OCI-LY1 (cell line): ENCODE results near the gene ANTKMT.

Experiments
- H2AFZ ChIP-seq: fragments of 200-600 bp; sonication (generic), shearing (Covaris generic); 2 replicates; pipeline ENCODE4 v1.6.0; 2014; ENCODE audit warnings: antibody characterized with exemption, mild to moderate bottlenecking, low read length
- H3F3A ChIP-seq: fragments of 200-600 bp; sonication (generic), shearing (Covaris generic); 2 replicates; pipeline ENCODE4 v1.6.0; 2014; ENCODE audit warnings: mild to moderate bottlenecking, antibody characterized with exemption, low read length, moderate library complexity; ENCODE audit not compliant: insufficient read depth
- H3K27ac ChIP-seq: fragments of 200-600 bp; sonication (generic); 2 replicates; pipeline ENCODE4 v1.5.1; 2014; ENCODE audit warnings: low read length, mixed run types, mild to moderate bottlenecking, low read depth; ENCODE audit not compliant: poor library complexity, severe bottlenecking
- H3K27me3 ChIP-seq: fragments of 200-600 bp; sonication (generic); 2 replicates; pipeline ENCODE4 v1.6.0; 2014; ENCODE audit warnings: antibody characterized with exemption, mild to moderate bottlenecking, low read length, moderate library complexity; ENCODE audit not compliant: insufficient read depth
- H3K36me3 ChIP-seq: fragments of 200-600 bp; sonication (generic); 2 replicates; pipeline ENCODE4 v1.6.1; 2014; ENCODE audit warnings: mild to moderate bottlenecking, antibody characterized with exemption, low read length, moderate library complexity, mixed read lengths; ENCODE audit not compliant: insufficient read depth
- H3K4me1 ChIP-seq: fragments of 200-600 bp; sonication (generic); 2 replicates; pipeline ENCODE4 v1.5.1; 2014; ENCODE audit warnings: mild to moderate bottlenecking, low read length, moderate library complexity; ENCODE audit not compliant: insufficient read depth, severe bottlenecking
- H3K4me2 ChIP-seq: fragments of 200-600 bp; sonication (generic), shearing (Covaris generic); 2 replicates; pipeline ENCODE4 v1.6.1; 2014; ENCODE audit warnings: low read length
- H3K4me3 ChIP-seq: fragments of 200-600 bp; sonication (generic); 2 replicates; pipeline ENCODE4 v1.5.1; 2014; ENCODE audit warnings: low read length, low read depth, mild to moderate bottlenecking, mixed read lengths; ENCODE audit not compliant: poor library complexity, severe bottlenecking
- H3K79me2 ChIP-seq: fragments of 200-600 bp; shearing (Covaris generic); 2 replicates; pipeline ENCODE4 v1.6.1; 2016; ENCODE audit warnings: mixed run types, low read length, mixed read lengths; ENCODE audit not compliant: insufficient read depth
- H3K9ac ChIP-seq: fragments of 200-600 bp; sonication (generic), shearing (Covaris generic); 2 replicates; pipeline ENCODE4 v1.6.1; 2014; ENCODE audit warnings: mild to moderate bottlenecking, low read length, mixed read lengths
- H3K9me2 ChIP-seq: fragments of 200-600 bp; sonication (generic), shearing (Covaris generic); 2 replicates; pipeline ENCODE4 v1.6.1; 2014; ENCODE audit warnings: low read depth, mild to moderate bottlenecking, low read length, mixed read lengths
- H3K9me3 ChIP-seq: fragments of 200-600 bp; shearing (Covaris generic); 2 replicates; pipeline ENCODE4 v1.6.1; 2014; ENCODE audit warnings: low read length, mixed read lengths
- H4K20me1 ChIP-seq: fragments of 200-600 bp; sonication (generic), shearing (Covaris generic); 2 replicates; pipeline ENCODE4 v1.6.0; 2016; ENCODE audit warnings: mild to moderate bottlenecking, low read length; ENCODE audit not compliant: insufficient read depth
- EZH2 ChIP-seq: fragments of 200-600 bp; sonication (generic), shearing (Covaris generic); IDR thresholded peaks from 2 replicates; pipeline ENCODE4 v1.8.0; 2017; ENCODE audit warnings: borderline replicate concordance, mixed run types, mild to moderate bottlenecking, antibody characterized with exemption, low read length, moderate library complexity, mixed read lengths
- TF ChIP-seq, protein P1 (sequence below): fragments of 200-600 bp; sonication (generic), shearing (Covaris generic); IDR thresholded peaks from 2 replicates; pipeline ENCODE4 v1.5.1; 2017; ENCODE audit warnings: mild to moderate bottlenecking, antibody characterized with exemption, low read length, moderate library complexity, mixed read lengths

ANTKMT gene

DNA sequence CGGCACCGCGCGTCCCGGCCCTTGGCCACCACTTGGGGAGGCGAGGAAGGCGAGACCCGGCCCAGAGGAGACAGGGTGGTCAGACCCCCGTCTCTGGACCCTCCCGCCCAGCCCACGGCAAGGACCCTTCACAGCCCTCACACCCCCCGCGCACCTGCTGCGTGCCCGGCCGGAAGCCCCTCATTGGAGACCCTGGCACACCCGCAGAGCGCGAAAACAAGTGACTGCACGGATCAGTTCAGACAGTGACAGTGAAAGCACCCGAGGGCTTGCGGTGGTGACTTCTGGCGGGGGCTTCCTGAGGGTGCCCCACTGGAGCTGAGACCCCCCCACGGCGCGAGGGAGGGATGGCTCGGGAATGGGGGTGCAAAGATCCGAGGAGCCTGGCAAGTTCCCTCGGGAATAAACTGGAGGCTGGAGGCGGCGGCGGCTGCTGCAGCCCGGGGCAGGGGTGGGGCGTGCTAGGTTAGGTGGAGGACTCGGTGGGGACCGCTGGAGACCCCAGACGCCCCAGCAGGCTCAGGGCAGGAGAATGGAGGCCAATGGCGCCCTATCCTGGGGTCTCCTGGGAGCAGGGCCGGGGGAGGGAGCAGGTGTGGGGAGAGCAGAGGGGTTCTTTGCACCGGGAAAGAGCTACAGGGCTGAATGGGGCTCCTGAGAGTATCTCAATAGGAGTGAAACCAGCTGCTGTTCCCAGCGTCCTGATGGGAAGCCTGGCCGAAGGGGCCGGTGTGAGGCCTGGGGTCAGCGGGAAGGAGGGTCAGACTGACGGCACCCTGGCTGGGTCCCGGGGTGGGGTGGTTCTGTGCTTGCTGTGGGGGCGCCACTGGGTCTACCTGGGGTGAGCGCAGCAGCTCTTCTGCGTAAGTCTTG is 14.5 kb upstream of the ANTKMT start:
- no peak overlapping the region for H3K4me2 ChIP-seq
- H3K9ac ChIP-seq, result no peak overlapping the region
- no peaks in the 10 kb centered on the region for H3K9me3 ChIP-seq
- no peaks in the 10 kb centered on the region for H3F3A ChIP-seq
- no peak for TF ChIP-seq EZH2
- TF ChIP-seq, protein P1, sequence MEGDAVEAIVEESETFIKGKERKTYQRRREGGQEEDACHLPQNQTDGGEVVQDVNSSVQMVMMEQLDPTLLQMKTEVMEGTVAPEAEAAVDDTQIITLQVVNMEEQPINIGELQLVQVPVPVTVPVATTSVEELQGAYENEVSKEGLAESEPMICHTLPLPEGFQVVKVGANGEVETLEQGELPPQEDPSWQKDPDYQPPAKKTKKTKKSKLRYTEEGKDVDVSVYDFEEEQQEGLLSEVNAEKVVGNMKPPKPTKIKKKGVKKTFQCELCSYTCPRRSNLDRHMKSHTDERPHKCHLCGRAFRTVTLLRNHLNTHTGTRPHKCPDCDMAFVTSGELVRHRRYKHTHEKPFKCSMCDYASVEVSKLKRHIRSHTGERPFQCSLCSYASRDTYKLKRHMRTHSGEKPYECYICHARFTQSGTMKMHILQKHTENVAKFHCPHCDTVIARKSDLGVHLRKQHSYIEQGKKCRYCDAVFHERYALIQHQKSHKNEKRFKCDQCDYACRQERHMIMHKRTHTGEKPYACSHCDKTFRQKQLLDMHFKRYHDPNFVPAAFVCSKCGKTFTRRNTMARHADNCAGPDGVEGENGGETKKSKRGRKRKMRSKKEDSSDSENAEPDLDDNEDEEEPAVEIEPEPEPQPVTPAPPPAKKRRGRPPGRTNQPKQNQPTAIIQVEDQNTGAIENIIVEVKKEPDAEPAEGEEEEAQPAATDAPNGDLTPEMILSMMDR, result no peak
- H3K27ac ChIP-seq, result no peak overlapping the region
- H3K4me1 ChIP-seq, result no peaks in the 10 kb centered on the region
- no peaks in the 10 kb centered on the region for H3K79me2 ChIP-seq
- no peak overlapping the region for H2AFZ ChIP-seq
- peaks cover 8% of the 10 kb centered on the region; the same call in 1 of the 2 replicates for H3K27me3 ChIP-seq
- no peak overlapping the region for H3K4me3 ChIP-seq
- H3K36me3 ChIP-seq, result no peaks in the 10 kb centered on the region
- no peaks in the 10 kb centered on the region for H4K20me1 ChIP-seq
- H3K9me2 ChIP-seq, result no peaks in the 10 kb centered on the region

DNA sequence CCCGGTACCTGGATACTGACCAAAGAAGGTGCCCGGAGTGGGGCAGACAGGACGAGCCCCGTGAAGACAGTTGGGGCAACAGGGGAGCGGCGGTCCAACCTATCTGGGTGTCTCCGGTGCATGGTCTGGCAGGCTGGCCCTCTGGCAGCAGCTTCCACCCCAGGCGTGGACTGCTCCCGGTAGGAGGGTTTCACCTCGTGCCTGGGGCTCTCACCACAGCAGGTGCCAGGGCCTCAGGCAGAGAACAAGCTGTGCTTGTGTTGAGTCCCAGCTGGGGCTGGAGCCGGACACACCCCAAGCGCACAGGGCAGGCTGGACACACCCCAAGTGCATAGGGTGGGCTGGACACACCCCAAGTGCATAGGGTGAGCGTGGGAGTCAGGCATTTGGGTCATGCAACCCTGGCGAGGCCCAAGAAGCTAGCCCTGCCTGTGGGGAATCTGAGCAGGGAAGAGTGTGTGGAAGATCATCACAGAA is 13.8 kb upstream of the ANTKMT start:
- peaks cover 8% of the 10 kb centered on the region; the same call in 1 of the 2 replicates for H3K27me3 ChIP-seq
- H3K9me3 ChIP-seq, result no peaks in the 10 kb centered on the region
- no peak overlapping the region for H3K27ac ChIP-seq
- H3K79me2 ChIP-seq, result no peaks in the 10 kb centered on the region
- H3F3A ChIP-seq, result no peaks in the 10 kb centered on the region
- H2AFZ ChIP-seq, result no peak overlapping the region
- no peak overlapping the region for H3K9ac ChIP-seq
- TF ChIP-seq, protein P1, result no peak
- TF ChIP-seq EZH2, result no peak
- H3K4me3 ChIP-seq, result no peak overlapping the region
- no peak overlapping the region for H3K4me2 ChIP-seq
- H3K9me2 ChIP-seq, result no peaks in the 10 kb centered on the region
- no peaks in the 10 kb centered on the region for H3K36me3 ChIP-seq
- no peaks in the 10 kb centered on the region for H4K20me1 ChIP-seq
- no peaks in the 10 kb centered on the region for H3K4me1 ChIP-seq

DNA sequence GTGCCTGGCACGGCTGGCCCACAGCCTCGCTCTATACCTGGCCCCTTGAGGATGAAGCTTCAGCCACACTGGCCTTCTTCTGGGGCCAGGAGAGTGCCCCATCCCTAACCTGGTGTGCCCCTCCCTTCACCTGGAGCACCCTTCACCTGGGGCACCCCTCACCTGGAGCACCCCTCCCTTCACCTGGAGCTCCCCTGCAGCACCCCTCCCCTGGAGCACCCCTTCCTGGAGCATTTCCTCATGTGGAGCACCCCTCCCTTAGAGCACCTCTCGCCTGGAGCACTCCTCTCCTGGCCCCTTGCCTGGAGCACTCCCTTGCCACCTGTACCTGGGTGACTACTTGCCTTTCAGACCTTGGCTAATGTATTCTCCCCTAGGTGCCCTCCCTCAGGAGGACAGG is 12.9 kb upstream of the ANTKMT start:
- H3K27me3 ChIP-seq, result peaks cover 8% of the 10 kb centered on the region; the same call in 1 of the 2 replicates
- no peaks in the 10 kb centered on the region for H3K9me3 ChIP-seq
- H3F3A ChIP-seq, result no peaks in the 10 kb centered on the region
- H4K20me1 ChIP-seq, result no peaks in the 10 kb centered on the region
- no peak overlapping the region for H3K4me2 ChIP-seq
- H3K79me2 ChIP-seq, result no peaks in the 10 kb centered on the region
- TF ChIP-seq, protein P1, result no peak
- no peak for TF ChIP-seq EZH2
- H2AFZ ChIP-seq, result no peak overlapping the region
- no peaks in the 10 kb centered on the region for H3K4me1 ChIP-seq
- H3K9ac ChIP-seq, result no peak overlapping the region
- H3K27ac ChIP-seq, result no peak overlapping the region
- no peaks in the 10 kb centered on the region for H3K9me2 ChIP-seq
- no peaks in the 10 kb centered on the region for H3K36me3 ChIP-seq
- no peak overlapping the region for H3K4me3 ChIP-seq
